Tibial nerve (tissue), 4 donors: ENCODE measurements around the gene PPHLN1. TPM values are rescaled to one million over a fixed set of nuclear protein-coding genes. Genes with fewer than 3 reads are reported as not detected.

ENCODE experiments used
- DNase-seq, 2 donors: peaks; one replicate each; pipeline ENCODE4 v3.0.0-alpha.2; 2019; ENCODE audit warnings: low spot score in 2 of 2
- H3K27ac ChIP-seq, 4 donors: fragments of 200-600 bp; sonication (generic) in 3 of 4; one replicate each; pipeline ENCODE4 v1.5.1; 2017 to 2019; ENCODE audit warnings: mild to moderate bottlenecking in 1 of 4
- H3K27me3 ChIP-seq, 2 donors: fragments of 200-600 bp; sonication (generic) in 1 of 2; one replicate each; pipeline versions ENCODE4 v1.5.1 to v1.6.0; 2017 to 2019
- H3K36me3 ChIP-seq, 3 donors: fragments of 200-600 bp; sonication (generic); one replicate each; pipeline ENCODE4 v1.5.1; 2018 to 2019
- H3K4me1 ChIP-seq, 4 donors: fragments of 200-600 bp; sonication (generic) in 3 of 4; one replicate each; pipeline ENCODE4 v1.5.1; 2017 to 2019
- H3K4me3 ChIP-seq, 4 donors: fragments of 200-600 bp; sonication (generic) in 3 of 4; one replicate each; pipeline ENCODE4 v1.5.1; 2017 to 2019; ENCODE audit warnings: mild to moderate bottlenecking in 1 of 4, moderate library complexity in 1 of 4
- H3K9me3 ChIP-seq, 4 donors: fragments of 200-600 bp; sonication (generic) in 3 of 4; one replicate each; pipeline ENCODE4 v1.5.1; 2017 to 2019
- CTCF ChIP-seq, 5 experiments: fragments of 200-600 bp in 3 of 5; fragments of 450-650 bp in 2 of 5; sonication (generic) in 3 of 5; IDR thresholded peaks; one replicate each; pipeline ENCODE4 v1.5.1; 2016 to 2019; ENCODE audit warnings: antibody characterized with exemption in 5 of 5, mild to moderate bottlenecking in 3 of 5, moderate library complexity in 2 of 5
- EP300 ChIP-seq, 2 donors: sonication (generic); formaldehyde crosslinking; IDR thresholded peaks; one replicate each; pipeline ENCODE4 v1.6.1; 2017; ENCODE audit warnings: antibody characterized with exemption in 2 of 2, mild to moderate bottlenecking in 1 of 2
- POLR2A ChIP-seq, 2 donors: fragments of 450-650 bp; IDR thresholded peaks; one replicate each; pipeline ENCODE4 v1.6.1; 2017; ENCODE audit warnings: antibody characterized with exemption in 2 of 2, mild to moderate bottlenecking in 2 of 2, moderate library complexity in 2 of 2
- WGBS, 2 donors: methylation state at CpG; one replicate each; pipeline ENCODE4 v1.1.5; 2018; 5-methylcytosine and 5-hydroxymethylcytosine counted together
- total RNA-seq, 4 donors: library from RNA; depleted of rRNA; stranded (reverse); fragments of >200 nt; gene quantifications; one replicate each; pipeline ENCODE4 v1.1.0, GENCODE V29; 2016

Gene PPHLN1
- total RNA-seq, 4 donors from 2014 or later, result 38.6 to 64.5 (median 51.7) TPM

GRCh38 chr12:42286741-42287140, 39.2 kb upstream of the PPHLN1 start:
- no peaks in the 10 kb centered on the region for H3K27me3 ChIP-seq
- TF ChIP-seq EP300 (IDR thresholded peaks at IDR 0.05), result no peak
- TF ChIP-seq CTCF (IDR thresholded peaks at IDR 0.05), result no peak
- no peak for TF ChIP-seq POLR2A (IDR thresholded peaks at IDR 0.05)
- H3K36me3 ChIP-seq, result no peaks in the 10 kb centered on the region
- no peaks in the 10 kb centered on the region for H3K4me1 ChIP-seq
- H3K4me3 ChIP-seq, result no peak overlapping the region
- H3K27ac ChIP-seq, result no peak overlapping the region
- no peaks in the 10 kb centered on the region for H3K9me3 ChIP-seq
- WGBS, 2 donors, result 89% methylated on average over 25 to 26 of the region's 26 CpGs
- DNase-seq, result no peak

GRCh38 chr12:42288544-42288943, 37.4 kb upstream of the PPHLN1 start:
- Histone ChIP-seq H3K4me3 (no peak overlapping the region), H3K4me1 (no peaks in the 10 kb centered on the region), H3K27ac (no peak overlapping the region), H3K9me3 (no peaks in the 10 kb centered on the region), H3K27me3 (no peaks in the 10 kb centered on the region), H3K36me3 (no peaks in the 10 kb centered on the region)
- no peak for DNase-seq
- 74 to 76% methylated on average over 9 of the region's 9 CpGs for whole genome bisulfite sequencing, 2 donors
- TF ChIP-seq CTCF (IDR thresholded peaks at IDR 0.05) (no peak), POLR2A (IDR thresholded peaks at IDR 0.05) (no peak), EP300 (IDR thresholded peaks at IDR 0.05) (no peak)

- Histone ChIP-seq H3K36me3 (no peaks in the 10 kb centered on the region), H3K9me3 (peaks cover 0 to 3% (median 0%) of the 10 kb centered on the region in 4 donors), H3K27ac (no peak overlapping the region), H3K4me1 (no peaks in the 10 kb centered on the region), H3K27me3 (peaks cover 0 to 2% of the 10 kb centered on the region in 2 donors), H3K4me3 (no peak overlapping the region)
- WGBS, 2 donors, result 89 to 90% methylated on average over 2 of the region's 2 CpGs
- DNase-seq, result no peak
- TF ChIP-seq POLR2A (IDR thresholded peaks at IDR 0.05) (no peak), EP300 (IDR thresholded peaks at IDR 0.05) (no peak), CTCF (IDR thresholded peaks at IDR 0.05) (no peak)
Observed at GRCh38 chr12:42291680-42292079, 34.3 kb upstream of the PPHLN1 start.

- peaks cover 0 to 2% of the 10 kb centered on the region in 2 donors for H3K27me3 ChIP-seq
- no peak overlapping the region for H3K4me3 ChIP-seq
- peaks cover 0 to 4% (median 0%) of the 10 kb centered on the region in 4 donors for H3K9me3 ChIP-seq
- TF ChIP-seq POLR2A (IDR thresholded peaks at IDR 0.05) (no peak), CTCF (IDR thresholded peaks at IDR 0.05) (no peak), EP300 (IDR thresholded peaks at IDR 0.05) (no peak)
- H3K27ac ChIP-seq, result no peak overlapping the region
- WGBS, 2 donors, result 88 to 93% methylated on average over 5 of the region's 5 CpGs
- H3K36me3 ChIP-seq, result no peaks in the 10 kb centered on the region
- no peaks in the 10 kb centered on the region for H3K4me1 ChIP-seq
- DNase-seq, result no peak
Observed at GRCh38 chr12:42296503-42297109, 29.4 kb upstream of the PPHLN1 start.

GRCh38 chr12:42298887-42299286, 27.1 kb upstream of the PPHLN1 start:
- TF ChIP-seq EP300 (IDR thresholded peaks at IDR 0.05) (no peak), POLR2A (IDR thresholded peaks at IDR 0.05) (no peak), CTCF (IDR thresholded peaks at IDR 0.05) (no peak)
- H3K27me3 ChIP-seq, result peaks cover 0 to 2% of the 10 kb centered on the region in 2 donors
- peaks cover 0 to 5% (median 0%) of the 10 kb centered on the region in 3 donors for H3K36me3 ChIP-seq
- H3K9me3 ChIP-seq, result peaks cover 0 to 4% (median 0%) of the 10 kb centered on the region in 4 donors
- 84 to 95% methylated on average over 4 of the region's 4 CpGs for WGBS, 2 donors
- no peak overlapping the region for H3K4me3 ChIP-seq
- H3K4me1 ChIP-seq, result no peaks in the 10 kb centered on the region
- H3K27ac ChIP-seq, result no peak overlapping the region
- no peak for DNase-seq
